Measurements from ENCODE around the gene KRT86. TPM values are rescaled to one million over a fixed set of nuclear protein-coding genes. Genes with fewer than 3 reads are reported as not detected.

The KRT86 gene
- total RNA-seq, 1 experiment from 2014 or later, result 8.7 TPM

GRCh38 chr12:52260361-52261207 lies 13.9 kb upstream of the KRT86 start:
- DNase-seq (ENCODE audit: low read depth), result no peak
- in situ Hi-C loops (cut with HindIII; ENCODE audit: low pct_unique_long_range_greater_than_20kb, low sequenced_read_pairs), result no loop called here

DNA sequence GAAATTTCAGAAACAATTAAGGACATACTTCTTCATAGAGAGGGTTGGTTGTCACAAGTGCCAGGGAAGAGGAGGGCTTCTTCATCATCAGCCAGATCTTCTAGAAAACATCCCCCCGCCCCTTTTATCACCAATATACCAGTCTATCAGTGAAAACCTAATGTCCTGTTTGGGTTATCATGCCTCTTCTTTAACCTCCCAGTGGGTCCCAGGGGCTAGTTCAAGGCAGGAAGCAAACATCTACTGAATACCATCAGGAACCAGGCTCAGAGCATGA lies 13.3 kb upstream of the KRT86 start:
- no peak for DNase-seq (ENCODE audit: low read depth)

DNA sequence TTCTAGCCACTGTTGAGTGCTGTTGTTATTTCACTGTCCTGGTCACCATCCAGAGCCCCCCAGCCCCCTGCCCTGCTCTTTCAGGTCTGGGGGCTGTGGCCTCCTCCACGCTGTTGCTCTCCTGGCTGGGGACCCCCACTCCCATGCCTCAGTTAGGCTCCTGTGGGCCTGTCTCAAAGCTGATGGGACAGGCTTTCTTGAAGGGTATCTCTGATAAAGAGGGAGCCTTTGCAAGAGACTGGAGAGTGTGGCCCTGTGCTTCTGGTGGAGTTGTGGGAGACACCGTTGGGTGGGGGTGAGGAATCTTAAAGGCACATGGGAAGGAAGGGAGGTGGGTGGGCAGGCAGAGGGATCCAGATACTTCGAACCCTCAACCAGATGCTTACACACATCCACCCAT lies 12.2 kb upstream of the KRT86 start:
- DNase-seq (ENCODE audit: low read depth), result no peak
- in situ Hi-C loops (cut with HindIII; ENCODE audit: low pct_unique_long_range_greater_than_20kb, low sequenced_read_pairs), result no loop called here

More for the DNA sequence above, 13.3 kb upstream of the KRT86 start:
- in situ Hi-C loops (cut with HindIII; ENCODE audit: low pct_unique_long_range_greater_than_20kb, low sequenced_read_pairs), result no loop called here

- no peak for DNase-seq (ENCODE audit: low read depth)
- in situ Hi-C loops (cut with HindIII; ENCODE audit: low pct_unique_long_range_greater_than_20kb, low sequenced_read_pairs), result no loop called here
These were observed 10.5 kb upstream of the KRT86 start for GRCh38 chr12:52263761-52264434.

DNA sequence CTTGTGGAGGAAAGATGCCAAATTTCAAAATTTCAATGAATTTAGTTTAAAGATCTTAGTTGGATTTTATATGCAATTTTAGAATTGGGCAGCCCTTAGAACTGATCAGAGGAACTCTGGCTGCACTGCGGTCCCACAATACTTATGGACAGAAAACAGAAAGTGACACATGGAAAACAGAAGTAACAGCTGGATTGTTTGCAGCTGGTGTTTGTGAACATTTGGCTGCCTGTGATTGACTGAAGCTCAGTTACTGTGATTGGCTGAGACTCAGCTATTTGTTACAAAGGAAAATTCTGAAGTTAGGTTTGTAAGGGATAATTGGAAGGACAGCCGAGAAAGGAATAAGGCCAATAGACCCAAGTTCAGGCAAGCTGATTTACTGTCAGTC lies 10.0 kb upstream of the KRT86 start:
- in situ Hi-C loops (cut with HindIII; ENCODE audit: low pct_unique_long_range_greater_than_20kb, low sequenced_read_pairs), result no loop called here
- DNase-seq (ENCODE audit: low read depth), result no peak

GRCh38 chr12:52266514-52266913 lies 7.9 kb upstream of the KRT86 start:
- no peak for DNase-seq (ENCODE audit: low read depth)
- in situ Hi-C loops (cut with HindIII; ENCODE audit: low pct_unique_long_range_greater_than_20kb, low sequenced_read_pairs), result no loop called here

GRCh38 chr12:52267266-52267665 lies 7.2 kb upstream of the KRT86 start:
- no peak for DNase-seq (ENCODE audit: low read depth)
- in situ Hi-C loops (cut with HindIII; ENCODE audit: low pct_unique_long_range_greater_than_20kb, low sequenced_read_pairs), result no loop called here

DNA sequence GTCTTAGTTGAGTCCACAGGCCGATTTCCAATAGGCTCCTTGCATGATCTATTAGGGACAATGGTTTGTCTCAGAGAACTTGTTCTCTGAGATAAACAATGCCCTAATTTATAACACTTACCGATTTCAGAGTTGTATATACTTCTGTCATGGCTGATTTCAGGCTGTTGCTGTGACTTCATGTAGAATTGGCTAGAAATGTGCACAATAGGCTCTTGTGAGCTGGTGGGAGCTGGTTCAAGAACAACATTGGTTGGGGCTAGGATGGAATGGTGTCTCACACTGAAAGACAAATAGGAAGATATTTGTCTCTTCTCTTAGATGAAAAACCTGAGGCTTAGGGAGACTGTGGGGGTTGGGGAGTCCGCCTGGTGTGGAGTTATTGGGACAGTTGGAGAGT lies 6.7 kb upstream of the KRT86 start:
- in situ Hi-C loops (cut with HindIII; ENCODE audit: low pct_unique_long_range_greater_than_20kb, low sequenced_read_pairs), result no loop called here
- no peak for DNase-seq (ENCODE audit: low read depth)

- in situ Hi-C loops (cut with HindIII; ENCODE audit: low pct_unique_long_range_greater_than_20kb, low sequenced_read_pairs), result no loop called here
- DNase-seq (ENCODE audit: low read depth), result no peak
These were observed 6.2 kb upstream of the KRT86 start for GRCh38 chr12:52268212-52268611.

DNA sequence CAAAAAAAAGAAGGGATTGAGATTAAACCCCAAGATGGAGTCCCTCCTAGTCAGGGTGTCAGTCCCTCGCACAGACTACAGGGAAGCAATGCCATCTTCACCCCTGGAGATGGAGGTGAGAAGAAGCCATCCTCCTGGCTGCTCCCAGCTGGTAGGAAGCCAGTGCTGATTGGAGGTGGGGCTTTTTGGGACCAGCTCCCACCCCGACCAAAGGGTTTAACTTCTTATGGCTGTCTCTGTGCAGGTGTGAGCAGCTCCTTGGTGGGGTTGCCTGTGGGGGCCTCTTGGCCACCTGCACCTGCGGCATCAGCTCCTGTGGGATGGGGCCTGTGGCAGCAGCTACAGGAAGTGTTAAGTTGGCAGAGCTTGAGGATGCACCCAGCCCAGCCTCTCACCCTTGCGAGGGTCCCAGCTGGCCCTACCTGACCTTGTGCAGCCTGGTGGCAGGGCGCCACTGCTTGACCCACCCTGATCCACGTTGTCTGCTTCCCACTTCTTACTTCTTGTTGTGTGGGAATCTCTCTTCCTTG lies 3.8 kb upstream of the KRT86 start:
- in situ Hi-C loops (cut with HindIII; ENCODE audit: low pct_unique_long_range_greater_than_20kb, low sequenced_read_pairs), result no loop called here
- no peak for DNase-seq (ENCODE audit: low read depth)

DNA sequence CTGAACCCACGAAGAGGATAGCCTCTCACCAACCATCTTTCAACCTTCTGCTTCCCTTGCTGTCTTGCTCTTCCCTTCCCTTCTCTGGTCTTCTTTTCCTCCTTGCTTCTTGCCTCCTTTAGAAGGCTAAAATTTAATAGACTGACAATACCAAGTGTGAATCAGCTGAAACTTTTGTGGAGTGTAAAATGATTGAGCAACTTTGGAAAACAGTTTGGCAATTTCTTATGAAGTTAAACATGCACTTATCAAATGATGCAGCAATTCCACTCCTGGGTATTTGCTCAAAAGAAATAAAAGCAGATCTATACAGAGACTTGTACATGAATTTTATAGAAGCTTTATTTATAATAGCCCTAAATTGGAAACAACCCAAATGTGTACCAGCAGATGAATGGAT lies 3.3 kb upstream of the KRT86 start:
- no peak for DNase-seq (ENCODE audit: low read depth)
- in situ Hi-C loops (cut with HindIII; ENCODE audit: low pct_unique_long_range_greater_than_20kb, low sequenced_read_pairs), result no loop called here

GRCh38 chr12:52275686-52276085 lies 1.2 kb downstream of the KRT86 start:
- no peak for DNase-seq (ENCODE audit: low read depth)
- in situ Hi-C loops (cut with HindIII; ENCODE audit: low pct_unique_long_range_greater_than_20kb, low sequenced_read_pairs), result no loop called here

DNA sequence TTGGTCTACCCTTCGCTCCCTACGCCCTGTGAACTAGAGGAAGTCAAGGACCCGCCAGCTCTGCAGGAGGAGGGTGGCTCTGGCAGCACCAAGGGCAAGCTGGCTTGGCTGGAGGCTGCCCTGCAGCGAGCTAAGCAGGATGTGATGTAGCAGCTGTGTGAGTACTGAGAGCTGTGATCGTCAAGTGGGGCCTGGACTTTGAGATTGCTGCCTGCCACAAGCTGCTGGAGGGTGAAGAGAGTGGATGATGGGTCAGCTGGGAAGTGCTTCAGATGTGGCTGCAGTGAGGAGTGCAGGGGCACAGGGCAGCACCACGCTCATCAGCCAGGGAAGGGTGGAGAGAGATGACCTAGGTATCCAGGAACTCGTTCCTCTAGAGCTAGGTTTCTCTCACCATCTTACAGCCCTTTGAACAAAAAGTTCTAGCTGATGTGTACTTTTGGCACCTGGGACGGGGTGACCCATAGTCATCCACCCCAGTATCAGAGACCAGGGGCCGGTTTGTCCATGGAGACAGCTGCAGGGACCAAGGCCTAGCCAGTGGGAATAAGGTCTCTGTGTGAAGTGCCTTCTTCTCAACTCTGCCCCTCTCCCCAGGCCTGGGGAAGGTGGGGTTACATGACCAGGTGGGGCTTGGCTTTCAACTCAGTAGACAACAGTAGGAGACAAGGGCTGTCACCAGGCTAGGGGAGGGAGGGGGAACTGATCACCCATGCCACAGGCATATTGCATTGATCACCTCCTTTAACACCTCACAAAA lies 3.2 kb downstream of the KRT86 start:
- DNase-seq (ENCODE audit: low read depth), result no peak
- in situ Hi-C loops (cut with HindIII; ENCODE audit: low pct_unique_long_range_greater_than_20kb, low sequenced_read_pairs), result no loop called here

DNA sequence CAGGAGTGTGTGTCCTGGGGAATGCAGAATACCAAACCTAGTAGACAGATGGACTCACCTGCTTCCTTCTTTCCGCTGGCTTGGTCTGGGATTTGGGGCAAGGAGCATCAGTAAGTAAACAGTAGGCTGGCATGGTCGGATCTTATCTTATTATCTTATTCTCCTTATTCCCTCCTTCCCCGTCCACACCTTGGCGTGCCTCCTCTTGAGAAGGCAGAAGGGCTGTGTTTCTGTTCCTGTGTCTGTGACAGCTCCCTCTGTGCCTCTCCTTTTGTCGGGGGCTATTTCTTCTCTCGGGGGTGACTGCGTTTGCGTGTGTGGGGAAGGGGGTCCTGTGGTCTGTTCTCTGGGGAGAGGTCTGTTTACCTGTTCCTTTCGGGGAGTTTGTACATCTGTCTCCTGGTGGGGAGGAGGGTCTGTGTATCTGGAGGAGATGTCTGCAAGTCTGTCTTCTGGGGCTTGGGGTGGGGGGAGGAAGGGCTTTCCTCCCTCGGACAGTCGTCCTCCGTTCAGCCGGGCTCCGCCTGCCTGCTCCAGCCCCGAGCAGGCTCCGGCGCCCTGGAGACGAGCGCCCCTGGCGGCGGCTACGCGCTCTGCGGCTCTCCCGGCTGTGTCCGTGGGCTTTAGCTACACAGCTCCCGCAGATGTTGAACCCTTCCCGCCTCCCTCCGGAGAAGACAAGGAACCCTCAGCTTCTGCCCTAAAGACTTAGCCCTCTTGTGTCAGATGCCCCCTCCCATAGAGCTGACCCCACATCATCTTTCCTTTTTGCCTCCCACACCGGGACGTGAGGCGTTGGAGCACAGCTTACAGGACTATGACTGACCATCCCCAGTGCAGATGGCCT lies 4.4 kb downstream of the KRT86 start:
- in situ Hi-C loops (cut with HindIII; ENCODE audit: low pct_unique_long_range_greater_than_20kb, low sequenced_read_pairs), result no loop called here
- peak; percentile 83 for DNase-seq (ENCODE audit: low read depth)

- peak; percentile 88 for DNase-seq (ENCODE audit: low read depth)
These were observed 5.2 kb downstream of the KRT86 start for GRCh38 chr12:52279422-52280318.

DNA sequence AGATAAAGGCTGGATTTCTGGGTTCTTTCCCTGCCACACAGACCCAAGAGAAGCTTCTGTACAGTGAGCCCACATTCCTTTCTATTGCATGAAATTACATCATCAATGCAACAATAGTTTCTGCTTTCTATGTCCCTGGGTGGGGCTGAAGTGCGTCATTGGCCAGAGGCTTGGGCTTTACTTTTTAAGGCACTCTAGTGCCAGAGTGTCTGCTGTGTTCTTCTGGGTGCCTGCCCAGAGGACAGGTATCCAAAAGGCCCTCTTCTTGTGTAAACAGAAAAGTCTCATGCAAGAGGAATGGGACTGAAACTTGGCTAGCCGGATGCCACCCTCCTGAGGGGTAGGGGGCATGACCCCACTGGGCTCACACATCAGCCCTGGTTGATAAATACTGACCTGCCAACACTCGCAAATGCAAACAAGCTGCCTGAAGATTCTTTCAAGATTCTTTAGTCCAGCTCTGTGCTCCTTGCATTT lies 5.9 kb downstream of the KRT86 start:
- in situ Hi-C loops (cut with HindIII; ENCODE audit: low pct_unique_long_range_greater_than_20kb, low sequenced_read_pairs), result loop anchor here (5.0 kb wide), 1 partner anchor 63 kb away; no protein-coding TSS in a partner anchor
- DNase-seq (ENCODE audit: low read depth), result peak; percentile 98

More at GRCh38 chr12:52279422-52280318, 5.2 kb downstream of the KRT86 start:
- in situ Hi-C loops (cut with HindIII; ENCODE audit: low pct_unique_long_range_greater_than_20kb, low sequenced_read_pairs), result loop anchor here (5.0 kb wide), 1 partner anchor 62 kb away; no protein-coding TSS in a partner anchor

All from Caki2 (cell line).